Osteocyte (in vitro differentiated cells): ENCODE data around the gene SP5. TPM values are rescaled to one million over a fixed set of nuclear protein-coding genes. Genes with fewer than 3 reads are reported as not detected.
"Not testable (repeated sequence)": the region's sequence is repeated elsewhere in the genome, so short reads cannot be mapped to it uniquely, and the experiment has no call there.

Experiments
- DNase-seq: peaks from one replicate; pipeline ENCODE4 v3.0.0; 2021; ENCODE audit warnings: mixed read lengths; ENCODE audit not compliant: unreplicated experiment; ENCODE audit errors: extremely low spot score
- H3K27ac Mint-ChIP-seq: one replicate; pipeline ENCODE4 v1.8.0; 2021; ENCODE audit warnings: mild to moderate bottlenecking, mixed read lengths; ENCODE audit not compliant: unreplicated experiment
- H3K27me3 Mint-ChIP-seq: one replicate; pipeline ENCODE4 v1.8.0; 2021; ENCODE audit warnings: mixed read lengths; ENCODE audit not compliant: unreplicated experiment
- H3K36me3 Mint-ChIP-seq: one replicate; pipeline ENCODE4 v1.8.0; 2021; ENCODE audit warnings: mixed read lengths; ENCODE audit not compliant: unreplicated experiment
- H3K4me1 Mint-ChIP-seq: one replicate; pipeline ENCODE4 v1.8.0; 2021; ENCODE audit warnings: mixed read lengths; ENCODE audit not compliant: unreplicated experiment
- H3K4me3 Mint-ChIP-seq: one replicate; pipeline ENCODE4 v1.8.0; 2021; ENCODE audit warnings: mild to moderate bottlenecking, moderate library complexity, mixed read lengths; ENCODE audit not compliant: unreplicated experiment
- H3K9me3 Mint-ChIP-seq: one replicate; pipeline ENCODE4 v1.8.0; 2021; ENCODE audit warnings: mixed read lengths; ENCODE audit not compliant: unreplicated experiment
- CTCF ChIP-seq: fragments of 200-600 bp; sonication (generic); IDR thresholded peaks from 2 replicates; pipeline ENCODE4 v1.5.0; 2021; ENCODE audit warnings: antibody characterized with exemption, mild to moderate bottlenecking, moderate library complexity
- long read RNA-seq: library from polyadenylated mRNA; unstranded; transcript quantifications from one replicate; pipeline ENCODE4 v2.0.0, GENCODE V29; 2021
- total RNA-seq: library from RNA; stranded (reverse); gene quantifications from 2 replicates; pipeline ENCODE4 v1.2.1, GENCODE V29; 2021

SP5 gene
- total RNA-seq: not detected in 2 replicates
- long read RNA-seq: 0 reads

GRCh38 chr2:170715062-170715931, at the start of gene SP5:
SP5 (plus strand) TSS chr2:170715337; CDS start chr2:170715513, 176 bp downstream.
- Mint-ChIP-seq H3K27ac (no peak within 1 kb of the TSS), H3K4me1 (peaks cover 26% of the 10 kb centered on the region), H3K4me3 (peak within 1 kb of the TSS; percentile 62), H3K9me3 (no peaks in the 10 kb centered on the region), H3K27me3 (peaks cover 72% of the 10 kb centered on the region), H3K36me3 (no peaks in the 10 kb centered on the region)
- DNase-seq: peak; percentile 84
- no peak for TF ChIP-seq CTCF

GRCh38 chr2:170665743-170666142, 49.4 kb upstream of the SP5 start:
- no peak for TF ChIP-seq CTCF
- no peak overlapping the region for H3K27ac Mint-ChIP-seq
- no peaks in the 10 kb centered on the region for H3K4me1 Mint-ChIP-seq
- no peak for DNase-seq
- H3K9me3 Mint-ChIP-seq: no peaks in the 10 kb centered on the region
- no peak overlapping the region for H3K4me3 Mint-ChIP-seq
- H3K36me3 Mint-ChIP-seq: no peaks in the 10 kb centered on the region
- peaks cover 4% of the 10 kb centered on the region for H3K27me3 Mint-ChIP-seq

GRCh38 chr2:170669909-170670308, 45.2 kb upstream of the SP5 start:
- Mint-ChIP-seq H3K36me3 (no peaks in the 10 kb centered on the region), H3K4me1 (no peaks in the 10 kb centered on the region), H3K4me3 (no peak overlapping the region), H3K9me3 (no peaks in the 10 kb centered on the region), H3K27ac (no peak overlapping the region), H3K27me3 (peaks cover 7% of the 10 kb centered on the region)
- no peak for TF ChIP-seq CTCF
- no peak for DNase-seq

GRCh38 chr2:170670651-170671050, 44.5 kb upstream of the SP5 start:
- Mint-ChIP-seq H3K27ac (no peak overlapping the region), H3K4me3 (no peak overlapping the region), H3K27me3 (peaks cover 10% of the 10 kb centered on the region), H3K36me3 (no peaks in the 10 kb centered on the region), H3K9me3 (no peaks in the 10 kb centered on the region), H3K4me1 (no peaks in the 10 kb centered on the region)
- DNase-seq: no peak
- TF ChIP-seq CTCF: no peak

- no peak overlapping the region for H3K27ac Mint-ChIP-seq
- no peaks in the 10 kb centered on the region for H3K4me1 Mint-ChIP-seq
- H3K27me3 Mint-ChIP-seq: peaks cover 10% of the 10 kb centered on the region
- no peak for DNase-seq
- no peak for TF ChIP-seq CTCF
- no peak overlapping the region for H3K4me3 Mint-ChIP-seq
- H3K9me3 Mint-ChIP-seq: no peaks in the 10 kb centered on the region
- H3K36me3 Mint-ChIP-seq: no peaks in the 10 kb centered on the region
These were observed 44.1 kb upstream of the SP5 start for GRCh38 chr2:170671079-170671478.

GRCh38 chr2:170674282-170674681, 40.9 kb upstream of the SP5 start:
- H3K36me3 Mint-ChIP-seq, DNase-seq, H3K4me1 Mint-ChIP-seq, H3K9me3 Mint-ChIP-seq, H3K4me3 Mint-ChIP-seq, H3K27ac Mint-ChIP-seq: not testable (repeated sequence)
- peaks cover 10% of the 10 kb centered on the region for H3K27me3 Mint-ChIP-seq
